Stimulated activated CD4-positive, alpha-beta T cell treated with anti-CD3 and anti-CD28 coated beads, Interleukin-15, amount 100 ng/mL, for 1 hour (primary cell): ENCODE results near the gene SDF2.
"Not testable (repeated sequence)": the region's sequence is repeated elsewhere in the genome, so short reads cannot be mapped to it uniquely, and the experiment has no call there.

Experiments
- DNase-seq, 2 donors: peaks; one replicate each; pipeline ENCODE4 v3.0.0-alpha.2; 2020; ENCODE audit warnings: low read depth in 1 of 2, low spot score in 1 of 2

Gene SDF2

GRCh38 chr17:28635506-28635905 lies 26.2 kb downstream of the SDF2 start:
- no peak for DNase-seq

GRCh38 chr17:28634206-28634865 lies 27.4 kb downstream of the SDF2 start:
- no peak for DNase-seq

- DNase-seq: no peak
These were observed 34.9 kb downstream of the SDF2 start for GRCh38 chr17:28626818-28627217.

GRCh38 chr17:28624148-28624547 lies 37.6 kb downstream of the SDF2 start:
- DNase-seq: no peak

- DNase-seq: no peak
These were observed 38.0 kb downstream of the SDF2 start for GRCh38 chr17:28623696-28624095.

GRCh38 chr17:28622186-28622585 lies 39.5 kb downstream of the SDF2 start:
- no peak for DNase-seq

GRCh38 chr17:28620010-28620409 lies 41.7 kb downstream of the SDF2 start:
- DNase-seq: no peak

- no peak for DNase-seq
These were observed 43.2 kb downstream of the SDF2 start for GRCh38 chr17:28618464-28618863.

GRCh38 chr17:28616281-28616680 lies 45.4 kb downstream of the SDF2 start:
- DNase-seq: no peak

GRCh38 chr17:28615260-28615940 lies 46.3 kb downstream of the SDF2 start:
- DNase-seq: no peak

- DNase-seq: no peak
These were observed 47.8 kb downstream of the SDF2 start, which contains the start of gene RSKR for GRCh38 chr17:28613931-28614381. Gene RSKR, minus strand, starts transcription at chr17:28614185. Its CDS starts 24 bp downstream, at chr17:28614161.

GRCh38 chr17:28612936-28613872 lies 48.5 kb downstream of the SDF2 start:
- no peak for DNase-seq

GRCh38 chr17:28612531-28612930 lies 49.2 kb downstream of the SDF2 start:
- no peak for DNase-seq

GRCh38 chr17:28610376-28610775 lies 51.3 kb downstream of the SDF2 start:
- DNase-seq: no peak

- not testable (repeated sequence) for DNase-seq
These were observed 57.7 kb downstream of the SDF2 start for GRCh38 chr17:28604031-28604430.

- DNase-seq: peak; percentile 28 to 52
These were observed 62.2 kb downstream of the SDF2 start for GRCh38 chr17:28599311-28600184.

- DNase-seq: peak; percentile 93 to 94
These were observed 62.9 kb downstream of the SDF2 start, which contains the start of gene SPAG5 for GRCh38 chr17:28598799-28599310. Gene SPAG5, minus strand, starts transcription at chr17:28599025. Its CDS starts 79 bp downstream, at chr17:28598946.

GRCh38 chr17:28598389-28598788 lies 63.3 kb downstream of the SDF2 start:
- no peak for DNase-seq
